ENCODE data around the gene LBH.

DNA sequence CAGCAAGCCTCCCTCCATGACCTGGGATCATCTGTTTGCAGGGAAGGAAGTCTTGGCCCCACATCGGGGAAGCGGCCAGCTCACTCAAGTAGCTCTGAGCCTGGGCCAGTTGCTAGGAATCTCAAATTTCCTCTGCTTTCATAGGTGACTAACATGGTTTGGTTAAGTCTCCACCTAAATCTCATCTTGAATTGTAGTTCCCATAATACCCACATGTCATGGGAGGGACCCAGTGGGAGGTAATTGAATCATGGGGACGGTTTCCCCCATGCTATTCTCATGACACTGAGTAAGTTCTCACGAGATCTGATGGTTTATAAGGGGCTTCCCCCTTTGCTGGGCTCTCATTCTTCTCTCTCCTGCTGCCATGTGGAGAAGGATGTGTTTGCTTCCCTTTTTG lies 75.2 kb downstream of the LBH start:
- no peak for TF ChIP-seq POLR2A (IDR thresholded peaks at IDR 0.05)
- TF ChIP-seq, protein P1, sequence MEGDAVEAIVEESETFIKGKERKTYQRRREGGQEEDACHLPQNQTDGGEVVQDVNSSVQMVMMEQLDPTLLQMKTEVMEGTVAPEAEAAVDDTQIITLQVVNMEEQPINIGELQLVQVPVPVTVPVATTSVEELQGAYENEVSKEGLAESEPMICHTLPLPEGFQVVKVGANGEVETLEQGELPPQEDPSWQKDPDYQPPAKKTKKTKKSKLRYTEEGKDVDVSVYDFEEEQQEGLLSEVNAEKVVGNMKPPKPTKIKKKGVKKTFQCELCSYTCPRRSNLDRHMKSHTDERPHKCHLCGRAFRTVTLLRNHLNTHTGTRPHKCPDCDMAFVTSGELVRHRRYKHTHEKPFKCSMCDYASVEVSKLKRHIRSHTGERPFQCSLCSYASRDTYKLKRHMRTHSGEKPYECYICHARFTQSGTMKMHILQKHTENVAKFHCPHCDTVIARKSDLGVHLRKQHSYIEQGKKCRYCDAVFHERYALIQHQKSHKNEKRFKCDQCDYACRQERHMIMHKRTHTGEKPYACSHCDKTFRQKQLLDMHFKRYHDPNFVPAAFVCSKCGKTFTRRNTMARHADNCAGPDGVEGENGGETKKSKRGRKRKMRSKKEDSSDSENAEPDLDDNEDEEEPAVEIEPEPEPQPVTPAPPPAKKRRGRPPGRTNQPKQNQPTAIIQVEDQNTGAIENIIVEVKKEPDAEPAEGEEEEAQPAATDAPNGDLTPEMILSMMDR (IDR thresholded peaks at IDR 0.05): no peak
- TF ChIP-seq POLR2AphosphoS5 (IDR thresholded peaks at IDR 0.05): no peak
- TF ChIP-seq EP300 (IDR thresholded peaks at IDR 0.05): no peak
